ENCODE results near the gene RGS3.

Gene RGS3

DNA sequence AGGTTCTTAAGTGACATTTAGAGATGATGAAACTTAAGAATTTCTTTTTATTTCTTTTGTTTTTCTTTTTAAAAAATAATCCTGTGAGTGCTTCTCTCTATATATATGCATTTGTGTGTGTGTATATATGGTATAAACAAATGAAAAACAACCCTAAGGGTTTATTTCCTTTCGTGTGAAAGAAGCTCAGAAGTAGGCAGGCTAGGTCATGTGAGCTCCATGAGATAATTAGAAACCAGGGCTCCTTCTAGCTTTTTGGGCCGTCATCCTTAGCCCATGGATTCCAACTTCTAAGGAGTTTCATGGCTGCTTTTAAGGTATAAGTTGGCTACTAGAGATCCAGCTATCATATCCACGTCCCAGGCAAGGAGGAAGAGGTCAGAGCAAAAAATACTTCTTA, 41.8 kb upstream of the RGS3 start:
- Histone ChIP-seq H3K27ac (ENCODE audit: low read depth, low read length, poor library complexity, severe bottlenecking) (no peak overlapping the region), H3K4me3 (ENCODE audit: low read depth, low read length, poor library complexity, severe bottlenecking) (no peak overlapping the region), H3K4me1 (ENCODE audit: insufficient read depth, low read length, severe bottlenecking) (peaks cover 5% of the 10 kb centered on the region), H3F3A (ENCODE audit: insufficient read depth, low read length) (no peaks in the 10 kb centered on the region), H4K20me1 (ENCODE audit: insufficient read depth, low read length) (no peaks in the 10 kb centered on the region), H3K4me2 (ENCODE audit: low read length) (no peak overlapping the region), H3K9me3 (ENCODE audit: low read length) (no peaks in the 10 kb centered on the region), H3K9ac (ENCODE audit: low read length) (no peak overlapping the region), H3K9me2 (ENCODE audit: low read depth, low read length) (no peaks in the 10 kb centered on the region), H3K36me3 (ENCODE audit: insufficient read depth, low read length) (no peaks in the 10 kb centered on the region), H3K27me3 (ENCODE audit: insufficient read depth, low read length) (no peaks in the 10 kb centered on the region), H2AFZ (ENCODE audit: low read length) (no peak overlapping the region), H3K79me2 (ENCODE audit: insufficient read depth, low read length) (no peaks in the 10 kb centered on the region)
- TF ChIP-seq, protein P1, sequence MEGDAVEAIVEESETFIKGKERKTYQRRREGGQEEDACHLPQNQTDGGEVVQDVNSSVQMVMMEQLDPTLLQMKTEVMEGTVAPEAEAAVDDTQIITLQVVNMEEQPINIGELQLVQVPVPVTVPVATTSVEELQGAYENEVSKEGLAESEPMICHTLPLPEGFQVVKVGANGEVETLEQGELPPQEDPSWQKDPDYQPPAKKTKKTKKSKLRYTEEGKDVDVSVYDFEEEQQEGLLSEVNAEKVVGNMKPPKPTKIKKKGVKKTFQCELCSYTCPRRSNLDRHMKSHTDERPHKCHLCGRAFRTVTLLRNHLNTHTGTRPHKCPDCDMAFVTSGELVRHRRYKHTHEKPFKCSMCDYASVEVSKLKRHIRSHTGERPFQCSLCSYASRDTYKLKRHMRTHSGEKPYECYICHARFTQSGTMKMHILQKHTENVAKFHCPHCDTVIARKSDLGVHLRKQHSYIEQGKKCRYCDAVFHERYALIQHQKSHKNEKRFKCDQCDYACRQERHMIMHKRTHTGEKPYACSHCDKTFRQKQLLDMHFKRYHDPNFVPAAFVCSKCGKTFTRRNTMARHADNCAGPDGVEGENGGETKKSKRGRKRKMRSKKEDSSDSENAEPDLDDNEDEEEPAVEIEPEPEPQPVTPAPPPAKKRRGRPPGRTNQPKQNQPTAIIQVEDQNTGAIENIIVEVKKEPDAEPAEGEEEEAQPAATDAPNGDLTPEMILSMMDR (IDR thresholded peaks at IDR 0.05; ENCODE audit: low read length) = no peak
- TF ChIP-seq EZH2 (IDR thresholded peaks at IDR 0.05; ENCODE audit: borderline replicate concordance, low read length) = no peak

DNA sequence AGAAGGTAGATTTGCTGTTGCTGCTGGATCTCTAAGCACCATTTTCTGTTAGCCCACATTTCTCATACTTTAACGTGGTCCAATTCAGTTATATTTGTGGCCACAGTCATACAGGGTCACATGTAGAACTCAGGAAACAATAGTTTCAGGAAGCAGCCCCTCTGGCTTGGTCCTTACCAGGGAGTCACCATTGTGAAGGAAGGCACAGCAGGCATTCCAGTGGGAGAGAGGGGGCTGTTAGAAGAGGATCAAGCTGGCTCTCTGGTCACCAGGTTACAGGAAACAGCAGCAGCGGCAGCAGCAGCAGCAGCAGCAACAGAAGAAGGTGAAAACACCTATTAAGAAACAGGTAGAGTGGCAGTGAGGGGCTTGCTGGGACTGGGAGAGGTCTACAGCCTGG, 38.5 kb upstream of the RGS3 start:
- H2AFZ ChIP-seq (ENCODE audit: low read length) = no peak overlapping the region
- H3K9me3 ChIP-seq (ENCODE audit: low read length) = no peaks in the 10 kb centered on the region
- no peak overlapping the region for H3K9ac ChIP-seq (ENCODE audit: low read length)
- no peaks in the 10 kb centered on the region for H3K9me2 ChIP-seq (ENCODE audit: low read depth, low read length)
- H3K36me3 ChIP-seq (ENCODE audit: insufficient read depth, low read length) = no peaks in the 10 kb centered on the region
- H3K79me2 ChIP-seq (ENCODE audit: insufficient read depth, low read length) = no peaks in the 10 kb centered on the region
- no peaks in the 10 kb centered on the region for H4K20me1 ChIP-seq (ENCODE audit: insufficient read depth, low read length)
- H3K27ac ChIP-seq (ENCODE audit: low read depth, low read length, poor library complexity, severe bottlenecking) = no peak overlapping the region
- no peaks in the 10 kb centered on the region for H3F3A ChIP-seq (ENCODE audit: insufficient read depth, low read length)
- H3K27me3 ChIP-seq (ENCODE audit: insufficient read depth, low read length) = no peaks in the 10 kb centered on the region
- H3K4me1 ChIP-seq (ENCODE audit: insufficient read depth, low read length, severe bottlenecking) = no peaks in the 10 kb centered on the region
- no peak overlapping the region for H3K4me3 ChIP-seq (ENCODE audit: low read depth, low read length, poor library complexity, severe bottlenecking)
- TF ChIP-seq EZH2 (IDR thresholded peaks at IDR 0.05; ENCODE audit: borderline replicate concordance, low read length) = no peak
- TF ChIP-seq, protein P1 (IDR thresholded peaks at IDR 0.05; ENCODE audit: low read length) = no peak
- H3K4me2 ChIP-seq (ENCODE audit: low read length) = no peak overlapping the region

DNA sequence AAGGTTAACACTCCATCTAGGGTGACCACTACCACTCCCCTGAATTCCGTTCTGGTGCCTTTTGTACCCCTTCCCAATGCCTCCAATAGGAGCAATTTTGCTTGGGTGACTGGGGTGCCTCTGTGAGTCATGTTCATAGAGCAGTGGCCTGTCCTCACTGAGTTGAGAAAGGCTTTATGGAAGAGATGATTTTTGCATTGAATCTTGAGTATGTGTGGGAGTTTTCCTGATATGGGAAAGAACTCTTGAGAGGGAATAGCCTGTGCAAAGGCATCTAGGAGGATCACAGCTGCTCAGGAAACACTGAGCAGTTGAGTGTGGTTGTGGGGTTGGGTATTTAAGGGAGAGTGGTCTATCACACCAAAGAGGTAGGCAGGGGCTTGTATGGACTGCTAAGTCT, 36.8 kb upstream of the RGS3 start:
- no peak overlapping the region for H3K4me2 ChIP-seq (ENCODE audit: low read length)
- no peaks in the 10 kb centered on the region for H4K20me1 ChIP-seq (ENCODE audit: insufficient read depth, low read length)
- no peaks in the 10 kb centered on the region for H3K79me2 ChIP-seq (ENCODE audit: insufficient read depth, low read length)
- H3K27me3 ChIP-seq (ENCODE audit: insufficient read depth, low read length) = no peaks in the 10 kb centered on the region
- no peak overlapping the region for H2AFZ ChIP-seq (ENCODE audit: low read length)
- no peaks in the 10 kb centered on the region for H3F3A ChIP-seq (ENCODE audit: insufficient read depth, low read length)
- no peaks in the 10 kb centered on the region for H3K36me3 ChIP-seq (ENCODE audit: insufficient read depth, low read length)
- TF ChIP-seq, protein P1 (IDR thresholded peaks at IDR 0.05; ENCODE audit: low read length) = no peak
- TF ChIP-seq EZH2 (IDR thresholded peaks at IDR 0.05; ENCODE audit: borderline replicate concordance, low read length) = no peak
- H3K4me3 ChIP-seq (ENCODE audit: low read depth, low read length, poor library complexity, severe bottlenecking) = no peak overlapping the region
- no peak overlapping the region for H3K9ac ChIP-seq (ENCODE audit: low read length)
- no peaks in the 10 kb centered on the region for H3K9me3 ChIP-seq (ENCODE audit: low read length)
- no peak overlapping the region for H3K27ac ChIP-seq (ENCODE audit: low read depth, low read length, poor library complexity, severe bottlenecking)
- H3K9me2 ChIP-seq (ENCODE audit: low read depth, low read length) = no peaks in the 10 kb centered on the region
- no peaks in the 10 kb centered on the region for H3K4me1 ChIP-seq (ENCODE audit: insufficient read depth, low read length, severe bottlenecking)
